Neural cell (in vitro differentiated cells): Measurements from ENCODE around the gene TUBG1.

Experiments
- CTCF ChIP-seq: fragments of 450-650 bp; IDR thresholded peaks from 2 replicates; pipeline ENCODE4 v1.5.1; 2014; ENCODE audit warnings: antibody characterized with exemption, mild to moderate bottlenecking, moderate library complexity; ENCODE audit not compliant: poor library complexity, severe bottlenecking
- EZH2 ChIP-seq: fragments of 200-600, 300-800 bp; shearing (Covaris generic), sonication (generic); IDR thresholded peaks from 2 replicates; pipeline ENCODE4 v1.6.1; 2014; ENCODE audit warnings: antibody characterized with exemption, low read length, borderline replicate concordance, mild to moderate bottlenecking; ENCODE audit not compliant: insufficient read depth, poor library complexity, severe bottlenecking
- REST ChIP-seq: IDR thresholded peaks from 2 replicates; pipeline ENCODE4 v1.6.1; 2012; ENCODE audit warnings: borderline replicate concordance
- TAF1 ChIP-seq: IDR thresholded peaks from 2 replicates; pipeline ENCODE4 v1.6.1; 2012; ENCODE audit warnings: low read depth

DNA sequence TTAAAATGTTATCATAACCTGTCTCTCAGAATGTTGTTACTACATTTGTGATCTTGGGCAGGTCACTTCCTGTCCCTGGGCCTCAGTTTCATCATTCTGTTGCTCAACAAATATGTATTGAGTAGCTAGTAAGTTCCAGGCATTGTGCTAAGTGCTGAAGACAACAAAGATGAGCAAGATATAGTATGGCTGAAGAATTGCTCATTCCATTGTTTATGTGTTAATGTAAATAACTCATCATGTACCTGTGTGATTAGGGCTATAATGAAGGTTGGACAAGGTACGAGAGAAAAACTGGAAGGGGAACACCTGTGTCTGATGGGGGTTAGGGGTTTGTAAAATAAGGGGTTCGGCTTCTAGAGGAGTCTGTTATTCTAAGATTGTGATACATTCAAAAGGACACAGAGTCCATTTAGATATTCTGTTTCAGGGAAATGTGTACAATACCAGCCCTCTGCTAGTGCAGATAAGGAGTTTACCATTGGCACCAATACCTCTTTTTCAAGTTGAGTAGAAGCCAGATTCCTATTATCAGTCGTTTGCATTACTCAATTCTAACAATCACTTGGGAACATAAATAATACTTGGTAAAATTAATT lies 20.0 kb downstream of the TUBG1 start:
- TF ChIP-seq CTCF (no peak), EZH2 (no peak), TAF1 (no peak), REST (no peak)
